ENCODE results near the gene SLC12A1. TPM values are rescaled to one million over a fixed set of nuclear protein-coding genes. Genes with fewer than 3 reads are reported as not detected.

The SLC12A1 gene
- total RNA-seq, 1 donor from 2014 or later = 0.13 TPM

DNA sequence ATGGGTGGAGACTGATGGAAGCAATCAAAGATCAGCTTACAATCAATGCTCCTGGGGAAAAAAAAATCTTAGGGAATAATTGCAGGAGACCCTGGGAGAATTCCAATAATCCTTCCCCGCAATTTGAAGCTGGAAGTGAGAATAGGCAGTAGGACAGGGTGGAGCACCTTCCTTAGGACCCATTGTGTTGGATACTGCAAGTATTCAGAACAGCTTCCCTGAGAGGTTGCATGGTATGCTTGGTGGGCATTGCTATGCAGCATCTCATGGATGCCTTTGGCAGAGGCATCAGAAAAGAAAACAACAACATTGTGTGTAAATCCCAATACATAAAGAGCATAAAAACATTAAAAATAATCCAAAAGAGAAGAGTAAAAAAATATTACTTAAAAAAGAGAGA lies 100.5 kb downstream of the SLC12A1 start:
- Mint-ChIP-seq H3K36me3 (no peaks in the 10 kb centered on the region), H3K4me3 (no peak overlapping the region), H3K27me3 (ENCODE audit: low read depth) (no peaks in the 10 kb centered on the region), H3K9me3 (no peaks in the 10 kb centered on the region), H3K27ac (no peak overlapping the region), H3K4me1 (no peaks in the 10 kb centered on the region)
- TF ChIP-seq, protein P1, sequence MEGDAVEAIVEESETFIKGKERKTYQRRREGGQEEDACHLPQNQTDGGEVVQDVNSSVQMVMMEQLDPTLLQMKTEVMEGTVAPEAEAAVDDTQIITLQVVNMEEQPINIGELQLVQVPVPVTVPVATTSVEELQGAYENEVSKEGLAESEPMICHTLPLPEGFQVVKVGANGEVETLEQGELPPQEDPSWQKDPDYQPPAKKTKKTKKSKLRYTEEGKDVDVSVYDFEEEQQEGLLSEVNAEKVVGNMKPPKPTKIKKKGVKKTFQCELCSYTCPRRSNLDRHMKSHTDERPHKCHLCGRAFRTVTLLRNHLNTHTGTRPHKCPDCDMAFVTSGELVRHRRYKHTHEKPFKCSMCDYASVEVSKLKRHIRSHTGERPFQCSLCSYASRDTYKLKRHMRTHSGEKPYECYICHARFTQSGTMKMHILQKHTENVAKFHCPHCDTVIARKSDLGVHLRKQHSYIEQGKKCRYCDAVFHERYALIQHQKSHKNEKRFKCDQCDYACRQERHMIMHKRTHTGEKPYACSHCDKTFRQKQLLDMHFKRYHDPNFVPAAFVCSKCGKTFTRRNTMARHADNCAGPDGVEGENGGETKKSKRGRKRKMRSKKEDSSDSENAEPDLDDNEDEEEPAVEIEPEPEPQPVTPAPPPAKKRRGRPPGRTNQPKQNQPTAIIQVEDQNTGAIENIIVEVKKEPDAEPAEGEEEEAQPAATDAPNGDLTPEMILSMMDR (IDR thresholded peaks at IDR 0.05; ENCODE audit: unreplicated experiment) = no peak
- DNase-seq (ENCODE audit: low spot score in 2 of 2, unreplicated experiment in 2 of 2) = no peak

DNA sequence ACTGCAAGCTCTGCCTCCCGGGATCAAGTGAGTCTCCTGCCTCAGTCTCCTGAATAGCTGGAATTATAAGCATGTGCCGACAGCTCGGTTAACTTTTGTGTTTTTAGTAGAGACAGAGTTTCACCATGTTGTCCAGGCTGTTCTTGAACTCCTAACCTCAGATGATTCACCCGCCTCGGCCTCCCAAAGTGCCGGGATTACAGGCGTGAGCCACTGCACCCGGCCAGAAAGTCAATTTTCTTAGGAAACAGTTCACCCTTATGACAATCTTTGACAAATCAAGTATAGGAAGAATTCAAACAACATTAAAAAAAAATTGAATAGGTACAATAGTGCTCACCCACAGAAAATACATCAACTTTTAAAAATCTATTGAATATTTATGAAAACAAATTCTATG lies 101.5 kb downstream of the SLC12A1 start:
- no peaks in the 10 kb centered on the region for H3K27me3 Mint-ChIP-seq (ENCODE audit: low read depth)
- TF ChIP-seq, protein P1 (IDR thresholded peaks at IDR 0.05; ENCODE audit: unreplicated experiment) = no peak

GRCh38 chr15:48309740-48310139 lies 103.6 kb downstream of the SLC12A1 start:
- H3K27me3 Mint-ChIP-seq (ENCODE audit: low read depth) = no peaks in the 10 kb centered on the region
- no peaks in the 10 kb centered on the region for H3K4me1 Mint-ChIP-seq
- DNase-seq (ENCODE audit: low spot score in 2 of 2, unreplicated experiment in 2 of 2) = no peak
- no peak overlapping the region for H3K27ac Mint-ChIP-seq
- no peaks in the 10 kb centered on the region for H3K36me3 Mint-ChIP-seq
- TF ChIP-seq, protein P1 (IDR thresholded peaks at IDR 0.05; ENCODE audit: unreplicated experiment) = no peak
- no peak overlapping the region for H3K4me3 Mint-ChIP-seq
- H3K9me3 Mint-ChIP-seq = no peaks in the 10 kb centered on the region

More for the DNA sequence above, 101.5 kb downstream of the SLC12A1 start:
- no peaks in the 10 kb centered on the region for H3K4me1 Mint-ChIP-seq
- no peaks in the 10 kb centered on the region for H3K36me3 Mint-ChIP-seq
- H3K9me3 Mint-ChIP-seq = no peaks in the 10 kb centered on the region
- no peak for DNase-seq (ENCODE audit: low spot score in 2 of 2, unreplicated experiment in 2 of 2)
- no peak overlapping the region for H3K4me3 Mint-ChIP-seq
- no peak overlapping the region for H3K27ac Mint-ChIP-seq

DNA sequence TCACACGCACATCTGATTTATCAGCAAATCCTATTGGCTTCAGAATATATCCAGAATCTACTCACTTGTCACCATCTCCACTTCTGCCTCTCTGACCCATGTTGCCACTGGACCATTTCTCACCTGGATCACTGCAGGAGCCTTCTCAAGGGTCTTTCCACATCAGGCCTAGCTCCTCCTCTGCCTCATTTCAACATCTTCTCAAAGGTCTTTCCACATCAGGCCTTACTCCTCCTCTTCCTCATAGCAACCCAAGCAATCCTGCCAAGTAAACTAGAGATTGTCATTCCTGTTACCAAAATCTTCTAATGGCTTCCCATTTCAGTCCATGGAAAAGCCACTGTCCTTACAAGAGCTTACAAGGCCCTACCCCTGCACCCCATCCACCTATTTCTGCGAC lies 107.1 kb downstream of the SLC12A1 start:
- no peak for DNase-seq (ENCODE audit: low spot score in 2 of 2, unreplicated experiment in 2 of 2)
- no peak overlapping the region for H3K27ac Mint-ChIP-seq
- no peak overlapping the region for H3K4me3 Mint-ChIP-seq
- TF ChIP-seq, protein P1 (IDR thresholded peaks at IDR 0.05; ENCODE audit: unreplicated experiment) = no peak
- no peaks in the 10 kb centered on the region for H3K27me3 Mint-ChIP-seq (ENCODE audit: low read depth)
- H3K9me3 Mint-ChIP-seq = peaks cover 4% of the 10 kb centered on the region
- no peaks in the 10 kb centered on the region for H3K4me1 Mint-ChIP-seq
- H3K36me3 Mint-ChIP-seq = no peaks in the 10 kb centered on the region

- H3K9me3 Mint-ChIP-seq = peaks cover 4% of the 10 kb centered on the region
- H3K36me3 Mint-ChIP-seq = no peaks in the 10 kb centered on the region
- no peaks in the 10 kb centered on the region for H3K4me1 Mint-ChIP-seq
- H3K4me3 Mint-ChIP-seq = no peak overlapping the region
- peaks cover 3% of the 10 kb centered on the region for H3K27me3 Mint-ChIP-seq (ENCODE audit: low read depth)
- DNase-seq (ENCODE audit: low spot score in 2 of 2, unreplicated experiment in 2 of 2) = no peak
- TF ChIP-seq, protein P1 (IDR thresholded peaks at IDR 0.05; ENCODE audit: unreplicated experiment) = no peak
- no peak overlapping the region for H3K27ac Mint-ChIP-seq
Observed at GRCh38 chr15:48315041-48315440, 108.9 kb downstream of the SLC12A1 start.

DNA sequence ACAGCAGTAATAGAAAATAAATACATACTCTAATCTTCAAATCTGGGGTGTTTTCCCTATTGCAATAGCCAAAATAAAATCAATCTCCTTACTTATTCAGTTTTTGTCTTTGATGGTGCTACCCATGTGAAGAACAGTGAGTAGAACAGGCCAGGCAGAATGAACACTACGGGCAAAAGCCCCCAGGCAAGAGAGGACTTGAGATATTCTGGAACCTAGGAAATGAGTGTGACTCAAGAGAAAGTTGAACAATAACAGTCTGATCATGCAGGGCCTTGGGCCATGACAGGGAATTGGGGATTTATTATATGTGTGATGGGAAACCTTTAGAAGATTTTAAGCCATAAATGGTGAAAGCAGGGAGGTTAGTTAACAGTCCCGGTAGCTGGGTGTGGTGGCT lies 111.1 kb downstream of the SLC12A1 start:
- Mint-ChIP-seq H3K27me3 (ENCODE audit: low read depth) (peaks cover 4% of the 10 kb centered on the region), H3K27ac (no peak overlapping the region), H3K36me3 (no peaks in the 10 kb centered on the region), H3K4me1 (no peaks in the 10 kb centered on the region), H3K9me3 (peaks cover 4% of the 10 kb centered on the region), H3K4me3 (no peak overlapping the region)
- DNase-seq (ENCODE audit: low spot score in 2 of 2, unreplicated experiment in 2 of 2) = no peak
- TF ChIP-seq, protein P1 (IDR thresholded peaks at IDR 0.05; ENCODE audit: unreplicated experiment) = no peak

Measured in mesothelial cell of epicardium (in vitro differentiated cells).